Placental epithelial cell (primary cell): Measurements from ENCODE around the gene RRN3. TPM values are rescaled to one million over a fixed set of nuclear protein-coding genes. Genes with fewer than 3 reads are reported as not detected.

Experiments
- small RNA-seq: library from RNA; depleted of rRNA; stranded (forward); fragments of <200 nt; gene quantifications from one replicate; pipeline ENCODE3, GENCODE V24; 2012
- total RNA-seq: library from RNA; depleted of rRNA; stranded (reverse); fragments of >200 nt; gene quantifications from 2 replicates; pipeline ENCODE4 v1.2.3, GENCODE V29; 2012

The RRN3 gene
- 21.6 and 26.6 TPM in 2 replicates for total RNA-seq

GRCh38 chr16:15093955-15094827 lies at the start of gene RRN3:
Gene RRN3 (minus strand): TSS chr16:15094272. CDS start chr16:15094233, 39 bp downstream.

Small RNA genes within 50 kb of the gene (small RNA-seq; reads per million reads assigned to genes)
- gene MIR1972-1 = not detected

Other genes with a start within 250 kb of the RRN3 start
- gene NPIPA1, start 156.8 kb downstream of the RRN3 start, total RNA-seq = 19.4 and 43.2 TPM in 2 replicates
- 232 and 262 TPM in 2 replicates for gene PDXDC1, start 119.2 kb downstream of the RRN3 start, total RNA-seq
- 32.2 and 48.3 TPM in 2 replicates for gene NTAN1, start 38.2 kb downstream of the RRN3 start, total RNA-seq